GM23338 (cell line): ENCODE results near the gene RRAS2. TPM values are rescaled to one million over a fixed set of nuclear protein-coding genes. Genes with fewer than 3 reads are reported as not detected.
A peak's percentile ranks its signal among the peaks of the same experiment; 100 is the strongest.

ENCODE experiments used
- ATAC-seq: fragments of 200-7000 bp; cut with Tn5 transposase; 3 replicates; pipeline ENCODE4 v1.9.1; 2020
- DNase-seq: peaks from one replicate; pipeline ENCODE4 v3.0.0-alpha.2; 2015; ENCODE audit warnings: low spot score
- H2AFZ ChIP-seq: fragments of 200-600 bp; sonication (generic); 2 replicates; pipeline ENCODE4 v1.8.0; 2016; ENCODE audit warnings: antibody characterized with exemption, mild to moderate bottlenecking, moderate library complexity
- H3F3A ChIP-seq: fragments of 200-600 bp; sonication (generic); replicated peaks from 2 replicates; pipeline ENCODE4 v1.8.0; 2017; ENCODE audit warnings: antibody characterized with exemption, mixed run types, low read depth
- H3K27ac ChIP-seq: fragments of 200-600 bp; sonication (generic); 2 replicates; pipeline ENCODE4 v1.6.1; 2016; ENCODE audit warnings: low read depth
- H3K27me3 ChIP-seq: fragments of 200-600 bp; sonication (generic); 2 replicates; pipeline ENCODE4 v1.8.0; 2016; ENCODE audit warnings: mild to moderate bottlenecking, mixed run types, moderate library complexity; ENCODE audit not compliant: insufficient read depth
- H3K36me3 ChIP-seq: fragments of 200-600 bp; sonication (generic); 2 replicates; pipeline ENCODE4 v1.8.0; 2016; ENCODE audit warnings: mild to moderate bottlenecking; ENCODE audit not compliant: insufficient read depth
- H3K4me1 ChIP-seq: fragments of 200-600 bp; sonication (generic); 2 replicates; pipeline ENCODE4 v1.8.0; 2016; ENCODE audit warnings: mild to moderate bottlenecking, moderate library complexity; ENCODE audit not compliant: insufficient read depth
- H3K4me2 ChIP-seq: fragments of 200-600 bp; sonication (generic); 2 replicates; pipeline ENCODE4 v1.7.1; 2017; ENCODE audit warnings: mixed run types
- H3K4me3 ChIP-seq: fragments of 200-600 bp; sonication (generic); 2 replicates; pipeline ENCODE4 v1.6.1; 2016; ENCODE audit warnings: mixed run types
- H3K79me2 ChIP-seq: fragments of 200-600 bp; sonication (generic); replicated peaks from 2 replicates; pipeline ENCODE4 v1.8.0; 2017; ENCODE audit warnings: mild to moderate bottlenecking; ENCODE audit not compliant: insufficient read depth
- H3K9me2 ChIP-seq: fragments of 200-600 bp; sonication (generic); 2 replicates; pipeline ENCODE4 v1.8.0; 2017; ENCODE audit not compliant: insufficient read depth
- H4K20me1 ChIP-seq: fragments of 200-600 bp; sonication (generic); replicated peaks from 2 replicates; pipeline ENCODE4 v1.8.0; 2017; ENCODE audit warnings: mild to moderate bottlenecking; ENCODE audit not compliant: insufficient read depth
- H3K27ac Mint-ChIP-seq: 2 replicates; pipeline ENCODE4 v1.8.0; 2020; ENCODE audit warnings: inconsistent platforms, mild to moderate bottlenecking, moderate library complexity, mixed read lengths
- H3K27me3 Mint-ChIP-seq: 3 replicates; pipeline ENCODE4 v1.8.0; 2022; ENCODE audit warnings: low read depth, mild to moderate bottlenecking, moderate library complexity, mixed read lengths, inconsistent platforms; ENCODE audit not compliant: insufficient read depth, poor library complexity
- H3K36me3 Mint-ChIP-seq: 3 replicates; pipeline ENCODE4 v1.8.0; 2021; ENCODE audit warnings: low read depth, mild to moderate bottlenecking, inconsistent platforms, moderate library complexity, mixed read lengths
- H3K4me1 Mint-ChIP-seq: 3 replicates; pipeline ENCODE4 v1.8.0; 2020; ENCODE audit warnings: mild to moderate bottlenecking, inconsistent platforms, mixed read lengths
- H3K4me3 Mint-ChIP-seq: 3 replicates; pipeline ENCODE4 v1.8.0; 2021; ENCODE audit warnings: moderate library complexity, mild to moderate bottlenecking, inconsistent platforms, mixed read lengths
- H3K9me3 Mint-ChIP-seq: 3 replicates; pipeline ENCODE4 v1.8.0; 2020; ENCODE audit warnings: moderate library complexity, mild to moderate bottlenecking, inconsistent platforms, mixed read lengths
- EZH2phosphoT487 ChIP-seq: fragments of 200-600 bp; sonication (generic); IDR thresholded peaks from one replicate; pipeline ENCODE4 v1.8.1; 2018; ENCODE audit warnings: antibody characterized with exemption; ENCODE audit not compliant: unreplicated experiment
- NANOG ChIP-seq: IDR thresholded peaks from 2 replicates; pipeline ENCODE4 v1.6.1; 2016; ENCODE audit warnings: antibody characterized with exemption, borderline replicate concordance
- polyA plus RNA-seq: library from polyadenylated mRNA; unstranded; fragments of >200 nt; fragmentation: Nextera tagmentation; extraction: Ambion mirVana; gene quantifications from 2 replicates; pipeline ENCODE4 v1.2.1, GENCODE V29; 2016
- total RNA-seq: library from RNA; depleted of rRNA; stranded (reverse); fragments of >200 nt; shearing (Covaris generic); gene quantifications from 2 replicates; pipeline ENCODE4 v1.2.3, GENCODE V29; 2014
- TF ChIP-seq, protein P1 (sequence below): fragments of 250-450 bp; sonication (Bioruptor Pico); IDR thresholded peaks from 2 replicates; pipeline ENCODE4 v1.5.0; 2020; ENCODE audit warnings: mild to moderate bottlenecking, moderate library complexity
- TF ChIP-seq, protein P2 (sequence below), 2 experiments: fragments of 200-600 bp in 1 of 2; sonication (generic) in 1 of 2; conservative IDR thresholded peaks; 2 replicates each; pipeline versions ENCODE4 v1.5.1 to v1.6.1; 2016 to 2017; ENCODE audit warnings: antibody characterized with exemption in 2 of 2, low read depth in 2 of 2, mild to moderate bottlenecking in 2 of 2, moderate library complexity in 1 of 2

Gene RRAS2
- total and polyA plus RNA-seq, 2 experiments from 2014 or later: 196 to 293 TPM

DNA sequence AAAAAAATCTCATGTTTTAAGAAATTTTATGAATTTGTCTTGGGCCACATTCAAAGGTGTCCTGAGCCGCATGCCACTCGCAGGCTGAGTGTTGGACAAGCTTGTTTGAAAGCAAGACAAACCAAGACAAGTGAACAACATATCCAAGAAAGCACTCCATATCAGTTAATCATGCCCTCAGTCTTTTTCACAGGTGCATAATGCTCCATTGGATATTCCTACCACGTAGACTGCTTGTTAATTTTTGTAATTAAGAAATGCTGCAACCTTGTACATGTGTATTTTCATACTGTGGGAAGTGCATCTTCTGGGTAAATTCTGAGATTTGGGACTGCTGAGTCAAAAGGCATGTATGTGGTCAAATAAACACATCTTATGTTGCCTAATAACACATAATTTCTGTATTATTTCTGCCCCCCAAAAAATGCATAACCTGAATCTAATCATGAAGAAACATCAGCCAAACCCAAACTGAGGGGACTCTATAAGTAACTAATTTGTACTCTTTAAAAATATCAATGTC, 8.2 kb downstream of the RRAS2 start:
- H4K20me1 ChIP-seq: peaks cover 15% of the 10 kb centered on the region; the same call in 1 of the 2 replicates
- peaks cover 54% of the 10 kb centered on the region for H3K4me1 ChIP-seq
- no peaks in the 10 kb centered on the region for H3K27me3 ChIP-seq
- peak overlapping the region; percentile 44 for H3K4me2 ChIP-seq
- H3K4me1 Mint-ChIP-seq: peaks cover 53% of the 10 kb centered on the region
- H3K4me3 ChIP-seq: no peak overlapping the region
- H3K27me3 Mint-ChIP-seq: no peaks in the 10 kb centered on the region
- ATAC-seq (no peak), DNase-seq (no peak)
- no peak overlapping the region for H3K4me3 Mint-ChIP-seq
- H3F3A ChIP-seq: peaks cover 9% of the 10 kb centered on the region; the same call in 1 of the 2 replicates
- H3K9me3 Mint-ChIP-seq: peaks cover 9% of the 10 kb centered on the region; the same call in 1 of the 3 replicates
- H3K36me3 Mint-ChIP-seq: peaks cover 40% of the 10 kb centered on the region
- TF ChIP-seq EZH2phosphoT487 (no peak), NANOG (no peak)
- TF ChIP-seq, protein P1, sequence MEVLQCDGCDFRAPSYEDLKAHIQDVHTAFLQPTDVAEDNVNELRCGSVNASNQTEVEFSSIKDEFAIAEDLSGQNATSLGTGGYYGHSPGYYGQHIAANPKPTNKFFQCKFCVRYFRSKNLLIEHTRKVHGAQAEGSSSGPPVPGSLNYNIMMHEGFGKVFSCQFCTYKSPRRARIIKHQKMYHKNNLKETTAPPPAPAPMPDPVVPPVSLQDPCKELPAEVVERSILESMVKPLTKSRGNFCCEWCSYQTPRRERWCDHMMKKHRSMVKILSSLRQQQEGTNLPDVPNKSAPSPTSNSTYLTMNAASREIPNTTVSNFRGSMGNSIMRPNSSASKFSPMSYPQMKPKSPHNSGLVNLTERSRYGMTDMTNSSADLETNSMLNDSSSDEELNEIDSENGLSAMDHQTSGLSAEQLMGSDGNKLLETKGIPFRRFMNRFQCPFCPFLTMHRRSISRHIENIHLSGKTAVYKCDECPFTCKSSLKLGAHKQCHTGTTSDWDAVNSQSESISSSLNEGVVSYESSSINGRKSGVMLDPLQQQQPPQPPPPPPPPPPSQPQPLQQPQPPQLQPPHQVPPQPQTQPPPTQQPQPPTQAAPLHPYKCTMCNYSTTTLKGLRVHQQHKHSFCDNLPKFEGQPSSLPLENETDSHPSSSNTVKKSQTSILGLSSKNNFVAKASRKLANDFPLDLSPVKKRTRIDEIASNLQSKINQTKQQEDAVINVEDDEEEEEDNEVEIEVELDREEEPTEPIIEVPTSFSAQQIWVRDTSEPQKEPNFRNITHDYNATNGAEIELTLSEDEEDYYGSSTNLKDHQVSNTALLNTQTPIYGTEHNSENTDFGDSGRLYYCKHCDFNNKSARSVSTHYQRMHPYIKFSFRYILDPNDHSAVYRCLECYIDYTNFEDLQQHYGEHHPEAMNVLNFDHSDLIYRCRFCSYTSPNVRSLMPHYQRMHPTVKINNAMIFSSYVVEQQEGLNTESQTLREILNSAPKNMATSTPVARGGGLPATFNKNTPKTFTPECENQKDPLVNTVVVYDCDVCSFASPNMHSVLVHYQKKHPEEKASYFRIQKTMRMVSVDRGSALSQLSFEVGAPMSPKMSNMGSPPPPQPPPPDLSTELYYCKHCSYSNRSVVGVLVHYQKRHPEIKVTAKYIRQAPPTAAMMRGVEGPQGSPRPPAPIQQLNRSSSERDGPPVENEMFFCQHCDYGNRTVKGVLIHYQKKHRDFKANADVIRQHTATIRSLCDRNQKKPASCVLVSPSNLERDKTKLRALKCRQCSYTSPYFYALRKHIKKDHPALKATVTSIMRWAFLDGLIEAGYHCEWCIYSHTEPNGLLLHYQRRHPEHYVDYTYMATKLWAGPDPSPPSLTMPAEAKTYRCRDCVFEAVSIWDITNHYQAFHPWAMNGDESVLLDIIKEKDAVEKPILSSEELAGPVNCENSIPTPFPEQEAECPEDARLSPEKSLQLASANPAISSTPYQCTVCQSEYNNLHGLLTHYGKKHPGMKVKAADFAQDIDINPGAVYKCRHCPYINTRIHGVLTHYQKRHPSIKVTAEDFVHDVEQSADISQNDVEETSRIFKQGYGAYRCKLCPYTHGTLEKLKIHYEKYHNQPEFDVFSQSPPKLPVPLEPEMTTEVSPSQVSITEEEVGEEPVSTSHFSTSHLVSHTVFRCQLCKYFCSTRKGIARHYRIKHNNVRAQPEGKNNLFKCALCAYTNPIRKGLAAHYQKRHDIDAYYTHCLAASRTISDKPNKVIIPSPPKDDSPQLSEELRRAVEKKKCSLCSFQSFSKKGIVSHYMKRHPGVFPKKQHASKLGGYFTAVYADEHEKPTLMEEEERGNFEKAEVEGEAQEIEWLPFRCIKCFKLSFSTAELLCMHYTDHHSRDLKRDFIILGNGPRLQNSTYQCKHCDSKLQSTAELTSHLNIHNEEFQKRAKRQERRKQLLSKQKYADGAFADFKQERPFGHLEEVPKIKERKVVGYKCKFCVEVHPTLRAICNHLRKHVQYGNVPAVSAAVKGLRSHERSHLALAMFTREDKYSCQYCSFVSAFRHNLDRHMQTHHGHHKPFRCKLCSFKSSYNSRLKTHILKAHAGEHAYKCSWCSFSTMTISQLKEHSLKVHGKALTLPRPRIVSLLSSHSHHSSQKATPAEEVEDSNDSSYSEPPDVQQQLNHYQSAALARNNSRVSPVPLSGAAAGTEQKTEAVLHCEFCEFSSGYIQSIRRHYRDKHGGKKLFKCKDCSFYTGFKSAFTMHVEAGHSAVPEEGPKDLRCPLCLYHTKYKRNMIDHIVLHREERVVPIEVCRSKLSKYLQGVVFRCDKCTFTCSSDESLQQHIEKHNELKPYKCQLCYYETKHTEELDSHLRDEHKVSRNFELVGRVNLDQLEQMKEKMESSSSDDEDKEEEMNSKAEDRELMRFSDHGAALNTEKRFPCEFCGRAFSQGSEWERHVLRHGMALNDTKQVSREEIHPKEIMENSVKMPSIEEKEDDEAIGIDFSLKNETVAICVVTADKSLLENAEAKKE (CRISPR knock-in tag): no peak
- TF ChIP-seq, protein P2, sequence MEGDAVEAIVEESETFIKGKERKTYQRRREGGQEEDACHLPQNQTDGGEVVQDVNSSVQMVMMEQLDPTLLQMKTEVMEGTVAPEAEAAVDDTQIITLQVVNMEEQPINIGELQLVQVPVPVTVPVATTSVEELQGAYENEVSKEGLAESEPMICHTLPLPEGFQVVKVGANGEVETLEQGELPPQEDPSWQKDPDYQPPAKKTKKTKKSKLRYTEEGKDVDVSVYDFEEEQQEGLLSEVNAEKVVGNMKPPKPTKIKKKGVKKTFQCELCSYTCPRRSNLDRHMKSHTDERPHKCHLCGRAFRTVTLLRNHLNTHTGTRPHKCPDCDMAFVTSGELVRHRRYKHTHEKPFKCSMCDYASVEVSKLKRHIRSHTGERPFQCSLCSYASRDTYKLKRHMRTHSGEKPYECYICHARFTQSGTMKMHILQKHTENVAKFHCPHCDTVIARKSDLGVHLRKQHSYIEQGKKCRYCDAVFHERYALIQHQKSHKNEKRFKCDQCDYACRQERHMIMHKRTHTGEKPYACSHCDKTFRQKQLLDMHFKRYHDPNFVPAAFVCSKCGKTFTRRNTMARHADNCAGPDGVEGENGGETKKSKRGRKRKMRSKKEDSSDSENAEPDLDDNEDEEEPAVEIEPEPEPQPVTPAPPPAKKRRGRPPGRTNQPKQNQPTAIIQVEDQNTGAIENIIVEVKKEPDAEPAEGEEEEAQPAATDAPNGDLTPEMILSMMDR (conservative IDR thresholded peaks at IDR 0.05; ENCODE audit: low read depth in 2 of 2): no peak
- no peak overlapping the region for H3K27ac Mint-ChIP-seq
- H2AFZ ChIP-seq: no peak overlapping the region
- H3K36me3 ChIP-seq: no peaks in the 10 kb centered on the region
- H3K79me2 ChIP-seq: peaks cover 100% of the 10 kb centered on the region
- H3K27ac ChIP-seq: peak overlapping the region; percentile 74
- H3K9me2 ChIP-seq: no peaks in the 10 kb centered on the region
